Lower leg skin (tissue), 3 donors: ENCODE results near the gene CALY.

Source experiments
- CTCF ChIP-seq, 3 donors: fragments of 450-650 bp; IDR thresholded peaks; one replicate each; pipeline ENCODE4 v1.5.1; 2016; ENCODE audit warnings: antibody characterized with exemption in 3 of 3, mild to moderate bottlenecking in 3 of 3, moderate library complexity in 2 of 3
- POLR2A ChIP-seq, 2 donors: fragments of 450-650 bp; IDR thresholded peaks; one replicate each; pipeline ENCODE4 v1.6.1; 2016 to 2017; ENCODE audit warnings: antibody characterized with exemption in 2 of 2, mild to moderate bottlenecking in 1 of 2, moderate library complexity in 1 of 2

DNA sequence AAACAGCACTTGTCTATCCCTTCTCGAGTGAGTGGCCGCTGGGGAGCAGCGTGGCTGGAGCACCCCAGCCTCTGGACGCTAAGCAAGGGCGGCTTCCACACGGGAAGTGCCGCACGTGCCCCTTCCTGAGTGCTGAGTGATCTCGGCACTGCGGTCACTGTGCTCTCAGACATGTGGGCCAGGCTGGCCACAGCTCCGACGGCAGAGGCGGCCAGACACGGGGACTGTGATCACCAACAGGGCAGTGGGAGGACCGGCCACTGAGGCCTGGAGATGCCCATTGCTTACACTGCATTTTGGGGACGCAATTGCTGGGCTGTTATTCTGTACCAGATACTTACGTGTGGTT, 29.4 kb upstream of the CALY start:
- TF ChIP-seq POLR2A (IDR thresholded peaks at IDR 0.05) (no peak), CTCF (IDR thresholded peaks at IDR 0.05) (no peak)
